ENCODE measurements around the gene PSMB11. TPM values are rescaled to one million over a fixed set of nuclear protein-coding genes. Genes with fewer than 3 reads are reported as not detected.
A peak's percentile ranks its signal among the peaks of the same experiment; 100 is the strongest.

PSMB11 gene
- total and polyA plus RNA-seq, 2 donors (not counting 3 experiments of a cell fraction or from before 2014, with no cell fraction given) = not detected

- H3K27me3 ChIP-seq (ENCODE audit: control insufficient read depth in 2 of 2, insufficient read depth in 2 of 2, low read length in 2 of 2) = no peaks in the 10 kb centered on the region
- no peak for FAIRE-seq
- H4K20me1 ChIP-seq (replicated peaks; ENCODE audit: control insufficient read depth, extremely low read depth, insufficient read depth, low read length) = no peaks in the 10 kb centered on the region
- H3K36me3 ChIP-seq (ENCODE audit: control insufficient read depth in 2 of 2, extremely low read depth in 1 of 2, insufficient read depth in 2 of 2, low read length in 2 of 2) = peaks cover 10 to 22% of the 10 kb centered on the region in 2 experiments
- dilution Hi-C loops (cut with MboI; ENCODE audit: extremely low pct_ligation_motif_present, low sequenced_read_pairs) (no loop called here), intact Hi-C loops (cut with micrococcal nuclease) (loop anchor here (1.0 to 10.0 kb wide), 5 partner anchors 8 to 231 kb away; partner anchors contain the start of genes MRPL52 and PRMT5)
- no peak overlapping the region for H2AFZ ChIP-seq (ENCODE audit: low read depth, low read length)
- ChIA-PET POLR2A (interaction anchor here (1.1 to 1.8 kb wide), 2 partner anchors 9 to 69 kb away, joined by 4 to 5 read pairs; no protein-coding TSS in a partner anchor), CTCF (interaction anchor here (0.9 to 13.4 kb wide), 9 partner anchors 9 to 82 kb away, joined by 3 to 1071 read pairs (median 5); partner anchors contain the start of gene AJUBA)
- H3K9ac ChIP-seq (replicated peaks; ENCODE audit: extremely low read depth, insufficient read depth, low read length) = no peak overlapping the region
- H3K4me2 ChIP-seq (ENCODE audit: insufficient read depth, low read length) = peak overlapping the region; percentile 2
- no peak overlapping the region for H3K4me3 ChIP-seq (replicated peaks in 1 of 3; ENCODE audit: insufficient read depth in 1 of 3, low read depth in 1 of 3, low read length in 3 of 3)
- H3K4me1 ChIP-seq (ENCODE audit: control insufficient read depth, extremely low read depth, insufficient read depth, low read length) = peaks cover 12% of the 10 kb centered on the region
- no peak for DNase-seq (ENCODE audit: low read depth, low spot score)
- no peaks in the 10 kb centered on the region for H3K79me2 ChIP-seq (ENCODE audit: control insufficient read depth, insufficient read depth, low read length)
- TF ChIP-seq GATA2 (IDR thresholded peaks at IDR 0.05; ENCODE audit: insufficient read depth, insufficient read length, low read depth, low read length) (no peak), FOS (IDR thresholded peaks at IDR 0.05; ENCODE audit: borderline replicate concordance, insufficient read depth, low read length) (no peak), POLR2A (IDR thresholded peaks at IDR 0.05; ENCODE audit: low read depth, low read length) (no peak), POLR2AphosphoS5 (IDR thresholded peaks at IDR 0.05; ENCODE audit: insufficient read depth, low read depth, low read length) (no peak), JUN (IDR thresholded peaks at IDR 0.05; ENCODE audit: borderline replicate concordance, insufficient read depth, insufficient read length, low read depth) (no peak), EZH2 (IDR thresholded peaks at IDR 0.05; ENCODE audit: borderline replicate concordance, low read depth, low read length, severe bottlenecking) (no peak), MYC (IDR thresholded peaks at IDR 0.05; ENCODE audit: low read depth, low read length) (no peak)
- TF ChIP-seq, protein P1, sequence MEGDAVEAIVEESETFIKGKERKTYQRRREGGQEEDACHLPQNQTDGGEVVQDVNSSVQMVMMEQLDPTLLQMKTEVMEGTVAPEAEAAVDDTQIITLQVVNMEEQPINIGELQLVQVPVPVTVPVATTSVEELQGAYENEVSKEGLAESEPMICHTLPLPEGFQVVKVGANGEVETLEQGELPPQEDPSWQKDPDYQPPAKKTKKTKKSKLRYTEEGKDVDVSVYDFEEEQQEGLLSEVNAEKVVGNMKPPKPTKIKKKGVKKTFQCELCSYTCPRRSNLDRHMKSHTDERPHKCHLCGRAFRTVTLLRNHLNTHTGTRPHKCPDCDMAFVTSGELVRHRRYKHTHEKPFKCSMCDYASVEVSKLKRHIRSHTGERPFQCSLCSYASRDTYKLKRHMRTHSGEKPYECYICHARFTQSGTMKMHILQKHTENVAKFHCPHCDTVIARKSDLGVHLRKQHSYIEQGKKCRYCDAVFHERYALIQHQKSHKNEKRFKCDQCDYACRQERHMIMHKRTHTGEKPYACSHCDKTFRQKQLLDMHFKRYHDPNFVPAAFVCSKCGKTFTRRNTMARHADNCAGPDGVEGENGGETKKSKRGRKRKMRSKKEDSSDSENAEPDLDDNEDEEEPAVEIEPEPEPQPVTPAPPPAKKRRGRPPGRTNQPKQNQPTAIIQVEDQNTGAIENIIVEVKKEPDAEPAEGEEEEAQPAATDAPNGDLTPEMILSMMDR (IDR thresholded peaks at IDR 0.05; ENCODE audit: extremely low read depth in 1 of 2, insufficient read depth in 1 of 2, low read depth in 1 of 2, low read length in 2 of 2) = no peak
- TF ChIP-seq, protein P2, sequence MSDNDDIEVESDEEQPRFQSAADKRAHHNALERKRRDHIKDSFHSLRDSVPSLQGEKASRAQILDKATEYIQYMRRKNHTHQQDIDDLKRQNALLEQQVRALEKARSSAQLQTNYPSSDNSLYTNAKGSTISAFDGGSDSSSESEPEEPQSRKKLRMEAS (IDR thresholded peaks at IDR 0.05; ENCODE audit: insufficient read depth, insufficient read length) = no peak
- no TSS peak for BruUV-seq (replicated peaks)
- no peak overlapping the region for H3K27ac ChIP-seq (ENCODE audit: insufficient read depth, low read depth, low read length)
- no peaks in the 10 kb centered on the region for H3K9me1 ChIP-seq (replicated peaks; ENCODE audit: control insufficient read depth, extremely low read depth, insufficient read depth, low read length)
- H3K9me3 ChIP-seq (replicated peaks; ENCODE audit: control insufficient read depth, insufficient read depth, low read length) = no peaks in the 10 kb centered on the region
Observed at GRCh38 chr14:23055621-23056144, 13.7 kb downstream of the PSMB11 start.
